A549 (cell line): ENCODE data around the gene TMEM53. TPM values are rescaled to one million over a fixed set of nuclear protein-coding genes. Genes with fewer than 3 reads are reported as not detected.
A peak's percentile ranks its signal among the peaks of the same experiment; 100 is the strongest.

Source experiments
- ATAC-seq, 2 experiments: fragments of 200-7000 bp in 1 of 2; fragments of >200 bp in 1 of 2; cut with Nextera tagmentation in 1 of 2; cut with Tn5 transposase in 1 of 2; 3 replicates each; pipeline versions ENCODE4 v1.8.0 to v1.9.1; 2018 to 2020; ENCODE audit warnings: mild to moderate bottlenecking in 1 of 2, moderate library complexity in 1 of 2
- CTCF ChIA-PET: fragments of 300-600 bp; sonication (Branson Sonifier 250); formaldehyde crosslinking; extraction: SDS; loops from one replicate; lab custom pipeline; 2021; ENCODE audit warnings: antibody characterized with exemption, inconsistent platforms; lab: Yijun Ruan, JAX
- POLR2A ChIA-PET: fragments of 350-600 bp; formaldehyde crosslinking; extraction: SDS; loops from one replicate; lab custom pipeline; 2021; ENCODE audit warnings: antibody characterized with exemption, inconsistent platforms; lab: Yijun Ruan, JAX
- DNase-seq, 2 experiments: peaks; one replicate each; pipeline versions ENCODE4 v3.0.0 to v3.0.0-alpha.2; 2011 to 2016; ENCODE audit warnings: low read depth in 1 of 2, low spot score in 1 of 2
- FAIRE-seq: peaks from 2 replicates; lab custom pipeline; 2011; peaks lifted over from hg19 to GRCh38; lab: Jason Lieb, UNC
- H3K27ac ChIP-seq, 2 experiments: fragments of >200 bp; sonication (Bioruptor Twin); formaldehyde crosslinking; 3 replicates each; pipeline ENCODE4 v1.5.1; 2016 to 2017
- H3K4me1 ChIP-seq: fragments of >200 bp; sonication (Bioruptor Twin); formaldehyde crosslinking; 3 replicates; pipeline ENCODE4 v1.6.1; 2016
- H3K4me2 ChIP-seq: fragments of >200 bp; sonication (Bioruptor Twin); formaldehyde crosslinking; 3 replicates; pipeline ENCODE4 v1.6.1; 2016
- H3K4me3 ChIP-seq: fragments of >200 bp; sonication (Bioruptor Twin); formaldehyde crosslinking; 3 replicates; pipeline ENCODE4 v1.5.1; 2016
- H3K9me3 ChIP-seq: fragments of >200 bp; sonication (Bioruptor Twin); formaldehyde crosslinking; 3 replicates; pipeline ENCODE4 v1.6.1; 2016
- BHLHE40 ChIP-seq: IDR thresholded peaks from 2 replicates; pipeline ENCODE4 v1.6.1; 2012; ENCODE audit warnings: low read depth, low read length, inconsistent platforms
- CBX8 ChIP-seq: fragments of 200-600 bp; sonication (generic); IDR thresholded peaks from 2 replicates; pipeline ENCODE4 v1.6.1; 2016
- CHD2 ChIP-seq: fragments of 150-350 bp; IDR thresholded peaks from 2 replicates; pipeline ENCODE4 v1.6.1; 2014; ENCODE audit warnings: low read length; ENCODE audit not compliant: partially characterized antibody
- EHF ChIP-seq: fragments of 250-450 bp; sonication (Bioruptor Pico); IDR thresholded peaks from 2 replicates; pipeline ENCODE4 v1.5.0; 2020; ENCODE audit warnings: mild to moderate bottlenecking
- FOSB ChIP-seq: fragments of 250-450 bp; sonication (Bioruptor Pico); IDR thresholded peaks from 2 replicates; pipeline ENCODE4 v1.5.0; 2020; ENCODE audit warnings: mild to moderate bottlenecking, moderate library complexity
- FOXS1 ChIP-seq: fragments of 250-450 bp; sonication (Bioruptor Pico); IDR thresholded peaks from 2 replicates; pipeline ENCODE4 v1.5.0; 2020; ENCODE audit warnings: mild to moderate bottlenecking, moderate library complexity
- GATA3 ChIP-seq: IDR thresholded peaks from 2 replicates; pipeline ENCODE4 v1.6.1; 2012; ENCODE audit warnings: borderline replicate concordance
- HEYL ChIP-seq: fragments of 250-450 bp; sonication (Bioruptor Pico); IDR thresholded peaks from 2 replicates; pipeline ENCODE4 v1.8.0; 2021; ENCODE audit warnings: mild to moderate bottlenecking, moderate library complexity
- HOXA7 ChIP-seq: fragments of 250-450 bp; sonication (Bioruptor Pico); IDR thresholded peaks from 2 replicates; pipeline ENCODE4 v1.5.0; 2020; ENCODE audit warnings: mild to moderate bottlenecking, moderate library complexity
- HOXB13 ChIP-seq: fragments of 250-450 bp; sonication (Bioruptor Pico); IDR thresholded peaks from 2 replicates; pipeline ENCODE4 v1.5.0; 2020; ENCODE audit warnings: low read depth, mild to moderate bottlenecking, moderate library complexity
- JUN ChIP-seq, 2 experiments: fragments of >200 bp; sonication (Bioruptor Twin); formaldehyde crosslinking; IDR thresholded peaks; 2 replicates in 1 of 2; 3 replicates in 1 of 2; pipeline ENCODE4 v1.6.1; 2016 to 2017
- KDM5A ChIP-seq: fragments of 200-600 bp; sonication (generic); IDR thresholded peaks from 2 replicates; pipeline ENCODE4 v1.6.1; 2016; ENCODE audit warnings: antibody characterized with exemption, mild to moderate bottlenecking
- MAZ ChIP-seq: fragments of 150-350 bp; IDR thresholded peaks from 2 replicates; pipeline ENCODE4 v1.6.1; 2014; ENCODE audit warnings: antibody characterized with exemption, low read depth, low read length, borderline replicate concordance
- NFE2L2 ChIP-seq: fragments of 150-350 bp; conservative IDR thresholded peaks from 2 replicates; pipeline ENCODE4 v1.6.1; 2014; ENCODE audit warnings: low read length
- NPAS2 ChIP-seq: fragments of 250-450 bp; sonication (Bioruptor Pico); IDR thresholded peaks from 2 replicates; pipeline ENCODE4 v1.8.0; 2022; ENCODE audit warnings: mild to moderate bottlenecking, moderate library complexity, borderline replicate concordance
- PHF8 ChIP-seq: fragments of 200-600 bp; sonication (generic); IDR thresholded peaks from 2 replicates; pipeline ENCODE4 v1.6.1; 2016; ENCODE audit warnings: low read depth, mild to moderate bottlenecking, antibody characterized with exemption, moderate library complexity, borderline replicate concordance
- POLR2A ChIP-seq: IDR thresholded peaks from 2 replicates; pipeline ENCODE4 v1.6.1; 2012; ENCODE audit warnings: mild to moderate bottlenecking, low read length
- RFX5 ChIP-seq: fragments of 450-650 bp; IDR thresholded peaks from 2 replicates; pipeline ENCODE4 v1.7.1; 2014; ENCODE audit warnings: antibody characterized with exemption, mild to moderate bottlenecking, moderate library complexity
- SMC3 ChIP-seq: fragments of >200 bp; sonication (Bioruptor Twin); formaldehyde crosslinking; IDR thresholded peaks from 3 replicates; pipeline ENCODE4 v1.6.1; 2018; ENCODE audit warnings: inconsistent platforms
- SREBF2 ChIP-seq: fragments of 450-650 bp; IDR thresholded peaks from 2 replicates; pipeline ENCODE4 v1.6.1; 2014; ENCODE audit warnings: mild to moderate bottlenecking, moderate library complexity
- WGBS: methylation state at CpG from one replicate; pipeline ENCODE4 v1.1.6; 2017; ENCODE audit errors: missing lambda C conversion rate; 5-methylcytosine and 5-hydroxymethylcytosine counted together
- polyA minus RNA-seq: library from RNA; depleted of rRNA, polyadenylated mRNA; stranded (reverse); fragments of >200 nt; gene quantifications from 2 replicates; pipeline ENCODE4 v1.2.3, GENCODE V29; 2011; rRNA and poly(A)+ RNA removed
- polyA plus RNA-seq, 4 experiments: library from polyadenylated mRNA; depleted of rRNA in 3 of 4; stranded (reverse); fragments of >200 nt; fragmentation: RNase III in 1 of 4; extraction: RNeasy Plus Mini Kit Qiagen cat#74134 plus additional on column Dnase treatment in 1 of 4; gene quantifications; 2 replicates in 3 of 4; 3 replicates in 1 of 4; pipeline ENCODE4 v1.2.3, GENCODE V29; 2011 to 2017
- TF ChIP-seq, protein P1 (sequence below): fragments of >200 bp; sonication (Bioruptor Twin); formaldehyde crosslinking; IDR thresholded peaks from 2 replicates; pipeline ENCODE4 v1.6.1; 2016
- TF ChIP-seq, protein P2 (sequence below): IDR thresholded peaks from 2 replicates; pipeline ENCODE4 v1.6.1; 2012
- TF ChIP-seq, protein P3 (sequence below): IDR thresholded peaks from 2 replicates; pipeline ENCODE4 v1.6.1; 2012
- TF ChIP-seq, protein P4 (sequence below): fragments of 250-450 bp; sonication (Bioruptor Pico); IDR thresholded peaks from 2 replicates; pipeline ENCODE4 v1.5.0; 2020; ENCODE audit warnings: low read depth, mild to moderate bottlenecking, moderate library complexity

Gene TMEM53
- polyA plus RNA-seq (2011; rRNA removed): 6.2 and 8.9 TPM in 2 replicates
- 12.8 and 15.4 TPM in 2 replicates for polyA plus RNA-seq (2012; cell fraction: cytosol; rRNA removed)
- polyA plus RNA-seq (2012; cell fraction: nucleus; rRNA removed): 12.0 and 12.3 TPM in 2 replicates
- polyA plus RNA-seq (2017; fragmentation: RNase III; extraction: RNeasy Plus Mini Kit Qiagen cat#74134 plus additional on column Dnase treatment): 4.8 to 8.9 TPM (median 8.0 TPM) in 3 replicates
- 13.4 and 14.0 TPM in 2 replicates for polyA minus RNA-seq

DNA sequence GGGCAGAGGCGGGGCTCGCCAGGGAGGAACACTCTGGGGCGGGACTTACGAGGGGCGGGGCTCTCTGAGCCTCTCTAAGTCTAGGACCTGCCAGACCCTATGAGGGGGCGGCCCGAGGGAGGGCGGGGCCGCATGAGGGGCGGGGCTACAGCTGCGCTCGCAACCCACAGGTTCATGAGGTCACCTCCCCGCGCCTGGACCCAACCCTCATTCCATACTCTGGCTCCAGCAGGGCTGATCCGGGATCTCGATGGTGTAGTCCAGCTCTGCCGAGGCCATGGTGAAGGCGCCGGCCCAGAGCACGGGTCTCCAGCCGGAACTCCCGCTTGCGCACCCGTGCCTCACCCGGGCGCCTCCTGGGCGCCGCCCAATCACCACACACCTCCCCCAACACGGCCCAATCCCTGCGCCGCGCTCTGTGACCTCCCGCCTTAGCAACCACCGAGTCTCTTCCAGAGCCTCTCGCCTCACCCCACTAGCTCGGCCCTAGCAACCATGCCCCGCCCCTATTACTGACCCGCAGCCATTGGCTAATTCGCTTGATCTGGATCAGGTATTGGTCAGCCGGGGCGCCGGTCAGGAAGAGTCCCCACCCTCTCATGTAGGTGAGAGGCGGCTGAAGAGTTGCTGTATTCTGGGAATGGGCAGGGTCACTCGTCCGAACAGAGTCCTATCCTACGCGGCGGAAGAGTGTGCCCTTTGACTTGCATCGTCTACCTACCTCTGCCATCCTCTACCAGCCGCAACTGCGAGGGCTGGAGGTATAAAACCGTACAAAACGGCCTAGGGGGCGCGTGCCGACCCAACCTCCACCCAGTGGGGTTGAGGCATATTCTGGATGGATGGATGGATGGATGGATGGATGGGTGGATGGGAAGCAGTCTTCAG lies at the start of gene TMEM53, which contains the start of gene ARMH1:
Gene TMEM53 (minus strand): TSS at position 369 of the 888 bp plus-strand sequence. CDS start 90 bp downstream, at position 279.
Gene ARMH1 (plus strand): TSS at position 602 of the 888 bp plus-strand sequence. CDS start 14,984 bp downstream, outside the sequence.
- WGBS: 0% methylated on average over 14 of the region's 56 CpGs
- Histone ChIP-seq H3K27ac (peak within 1 kb of the TSS; percentile 90 to 95), H3K4me2 (peak within 1 kb of the TSS; percentile 93), H3K9me3 (no peaks in the 10 kb centered on the region), H3K4me1 (peaks cover 25% of the 10 kb centered on the region), H3K4me3 (peak within 1 kb of the TSS; percentile 57)
- POLR2A ChIA-PET: interaction anchor here (0.6 to 2.2 kb wide), 11 partner anchors 9 to 56 kb away, joined by 3 to 28 read pairs (median 4); no protein-coding TSS in a partner anchor
- CTCF ChIA-PET: interaction anchor here (0.5 to 7.2 kb wide), 6 partner anchors 9 to 43 kb away, joined by 3 to 34 read pairs (median 4); no protein-coding TSS in a partner anchor
- peak; percentile 96 to 97 for ATAC-seq
- TF ChIP-seq HOXB13 (CRISPR knock-in tag) (no peak), JUN (IDR thresholded peaks at IDR 0.05) (peak in 1 of 2 experiments; percentile 45; a peak in 2 of 5 replicates), NFE2L2 (no peak), HEYL (CRISPR knock-in tag) (no peak), PHF8 (peak; percentile 62; the same call in 1 of the 2 replicates), POLR2A (peak; percentile 54), RFX5 (peak; percentile 76), KDM5A (no peak), BHLHE40 (peak; percentile 32; the same call in 1 of the 2 replicates)
- TF ChIP-seq, protein P1, sequence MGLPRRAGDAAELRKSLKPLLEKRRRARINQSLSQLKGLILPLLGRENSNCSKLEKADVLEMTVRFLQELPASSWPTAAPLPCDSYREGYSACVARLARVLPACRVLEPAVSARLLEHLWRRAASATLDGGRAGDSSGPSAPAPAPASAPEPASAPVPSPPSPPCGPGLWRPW: no peak
- TF ChIP-seq, protein P2, sequence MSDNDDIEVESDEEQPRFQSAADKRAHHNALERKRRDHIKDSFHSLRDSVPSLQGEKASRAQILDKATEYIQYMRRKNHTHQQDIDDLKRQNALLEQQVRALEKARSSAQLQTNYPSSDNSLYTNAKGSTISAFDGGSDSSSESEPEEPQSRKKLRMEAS: peak; percentile 40; the same call in 1 of the 2 replicates
- TF ChIP-seq, protein P3, sequence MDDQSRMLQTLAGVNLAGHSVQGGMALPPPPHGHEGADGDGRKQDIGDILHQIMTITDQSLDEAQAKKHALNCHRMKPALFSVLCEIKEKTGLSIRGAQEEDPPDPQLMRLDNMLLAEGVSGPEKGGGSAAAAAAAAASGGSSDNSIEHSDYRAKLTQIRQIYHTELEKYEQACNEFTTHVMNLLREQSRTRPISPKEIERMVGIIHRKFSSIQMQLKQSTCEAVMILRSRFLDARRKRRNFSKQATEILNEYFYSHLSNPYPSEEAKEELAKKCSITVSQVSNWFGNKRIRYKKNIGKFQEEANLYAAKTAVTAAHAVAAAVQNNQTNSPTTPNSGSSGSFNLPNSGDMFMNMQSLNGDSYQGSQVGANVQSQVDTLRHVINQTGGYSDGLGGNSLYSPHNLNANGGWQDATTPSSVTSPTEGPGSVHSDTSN: peak; percentile 96
- peak; percentile 96 to 98 for DNase-seq
- no peak for FAIRE-seq

DNA sequence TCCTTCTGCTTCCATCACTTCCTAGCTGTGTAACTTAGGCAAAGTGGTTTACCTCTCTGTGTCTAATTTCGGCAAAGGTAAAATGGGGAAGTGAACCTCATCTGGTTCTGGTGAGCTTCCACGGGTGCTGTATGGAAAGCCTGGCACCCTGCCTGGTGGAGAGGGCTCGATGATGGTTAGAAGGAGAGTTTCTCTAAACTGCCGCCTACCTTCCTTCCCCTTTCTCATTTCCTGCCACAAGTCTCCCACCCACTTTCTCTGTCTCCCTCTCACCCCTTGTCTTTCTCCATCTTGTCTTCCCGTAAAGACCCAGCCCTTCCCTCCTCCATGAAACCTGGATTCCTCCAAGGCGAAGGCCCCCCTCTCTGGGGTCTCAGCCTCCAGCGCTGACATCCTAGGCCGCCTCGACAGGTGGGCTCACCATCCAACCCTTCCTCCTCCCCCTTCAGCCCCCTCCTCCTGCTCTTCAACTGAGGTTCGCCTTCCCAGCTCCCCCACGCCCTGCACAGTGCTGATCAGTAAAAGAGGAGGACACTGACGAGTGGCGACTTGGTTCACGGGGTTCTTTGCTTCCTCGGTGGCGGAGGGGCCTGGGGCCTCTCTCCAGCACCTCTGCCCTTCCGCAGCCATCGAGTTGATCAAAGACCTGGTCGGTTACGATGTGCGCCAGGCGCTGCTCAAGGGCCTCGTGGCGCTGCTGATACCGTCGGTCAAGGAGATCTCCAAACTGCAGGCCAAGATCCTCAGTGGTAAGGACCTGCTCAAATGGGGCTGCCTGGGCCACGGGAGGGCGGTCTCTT lies 49.4 kb upstream of the TMEM53 start:
- no peak overlapping the region for H3K4me3 ChIP-seq
- TF ChIP-seq MAZ (no peak), HOXA7 (no peak), CHD2 (no peak), FOXS1 (CRISPR knock-in tag) (no peak), FOSB (CRISPR knock-in tag) (no peak), EHF (CRISPR knock-in tag) (no peak), CBX8 (no peak), GATA3 (no peak), SMC3 (no peak), NPAS2 (CRISPR knock-in tag) (no peak), SREBF2 (no peak)
- TF ChIP-seq, protein P1: no peak
- TF ChIP-seq, protein P4, sequence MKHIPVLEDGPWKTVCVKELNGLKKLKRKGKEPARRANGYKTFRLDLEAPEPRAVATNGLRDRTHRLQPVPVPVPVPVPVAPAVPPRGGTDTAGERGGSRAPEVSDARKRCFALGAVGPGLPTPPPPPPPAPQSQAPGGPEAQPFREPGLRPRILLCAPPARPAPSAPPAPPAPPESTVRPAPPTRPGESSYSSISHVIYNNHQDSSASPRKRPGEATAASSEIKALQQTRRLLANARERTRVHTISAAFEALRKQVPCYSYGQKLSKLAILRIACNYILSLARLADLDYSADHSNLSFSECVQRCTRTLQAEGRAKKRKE (CRISPR knock-in tag): no peak
- no peaks in the 10 kb centered on the region for H3K9me3 ChIP-seq
- FAIRE-seq (no peak), DNase-seq (no peak), ATAC-seq (no peak)
- ChIA-PET CTCF (interaction anchor here (0.8 to 1.3 kb wide), 2 partner anchors 9 to 77 kb away, joined by 3 to 5 read pairs; partner anchors contain the start of gene PLK3), POLR2A (no interaction called here)
- H3K27ac ChIP-seq: no peak overlapping the region
- peaks cover 11% of the 10 kb centered on the region; the same call in 1 of the 3 replicates for H3K4me1 ChIP-seq
- WGBS: 91% methylated on average over 11 of the region's 28 CpGs
- H3K4me2 ChIP-seq: no peak overlapping the region
